ENCODE data around the gene NPRL2.

The NPRL2 gene

DNA sequence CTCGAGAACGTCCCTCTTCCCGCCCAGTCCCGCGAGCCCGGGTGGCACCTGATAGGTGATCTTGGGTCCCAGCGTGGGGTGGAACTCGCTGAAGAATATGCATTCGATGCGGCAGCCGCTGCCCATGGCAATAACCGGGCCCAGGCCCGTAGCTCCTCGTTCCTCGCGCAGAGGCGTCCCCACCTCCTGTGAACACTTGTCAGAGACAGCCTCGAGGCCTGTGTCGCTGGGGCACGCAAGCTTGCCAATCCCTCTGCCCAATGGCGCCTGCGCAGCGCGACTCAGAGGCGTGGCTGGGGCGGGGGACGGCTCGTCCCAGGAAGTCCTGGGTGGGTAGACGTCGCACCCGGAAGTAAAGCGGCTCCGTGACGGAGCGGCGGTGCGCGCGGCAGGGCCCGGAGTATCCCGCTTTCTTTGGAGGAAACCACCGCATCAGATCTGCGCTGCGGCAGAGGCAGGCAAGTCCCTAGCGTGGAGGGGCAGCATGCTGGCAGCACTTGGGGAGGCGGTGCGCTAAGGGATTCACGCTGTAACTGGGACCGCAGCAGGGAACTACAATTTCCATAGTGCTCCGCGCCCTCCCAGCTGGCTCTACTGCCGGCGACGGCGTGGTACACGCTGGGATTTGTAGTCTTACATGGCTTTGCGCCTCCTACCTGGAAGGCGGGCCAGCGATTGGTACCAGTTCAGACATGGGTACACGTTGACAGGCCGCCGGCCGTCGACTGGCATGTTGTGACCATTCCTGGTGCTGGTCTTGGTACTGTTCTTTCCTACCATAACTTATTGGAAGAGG lies at the start of gene NPRL2, which contains the start of gene CYB561D2:
Gene NPRL2, minus strand, starts transcription at position 249 of the 796 bp plus-strand sequence. Its CDS starts 123 bp downstream, at position 126.
Gene CYB561D2, plus strand, starts transcription at position 336 of the 796 bp plus-strand sequence. CDS start 572 bp downstream, outside the sequence.
- peak; percentile 97 for DNase-seq (ENCODE audit: low spot score)

DNA sequence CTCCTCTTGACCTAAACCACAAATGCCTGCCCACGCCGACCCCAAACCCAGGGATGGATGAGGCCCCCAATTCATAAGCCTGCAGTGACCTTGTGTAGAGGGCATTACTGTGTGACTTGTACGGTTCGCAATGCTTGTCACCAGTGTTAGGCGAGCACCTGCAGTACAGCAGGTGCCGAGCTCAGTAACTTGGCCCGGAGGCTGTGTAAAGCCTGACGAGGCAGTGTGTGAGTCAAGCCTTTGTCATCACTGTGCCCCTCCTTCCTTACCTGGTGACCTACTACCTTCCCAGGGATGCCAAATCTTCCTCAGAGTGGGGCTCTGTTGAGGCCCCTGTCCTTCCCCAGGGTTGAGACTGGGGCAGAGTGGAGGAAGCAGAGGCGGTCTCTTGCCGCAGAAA lies 45.9 kb upstream of the NPRL2 start:
- no peak for DNase-seq (ENCODE audit: low spot score)

DNA sequence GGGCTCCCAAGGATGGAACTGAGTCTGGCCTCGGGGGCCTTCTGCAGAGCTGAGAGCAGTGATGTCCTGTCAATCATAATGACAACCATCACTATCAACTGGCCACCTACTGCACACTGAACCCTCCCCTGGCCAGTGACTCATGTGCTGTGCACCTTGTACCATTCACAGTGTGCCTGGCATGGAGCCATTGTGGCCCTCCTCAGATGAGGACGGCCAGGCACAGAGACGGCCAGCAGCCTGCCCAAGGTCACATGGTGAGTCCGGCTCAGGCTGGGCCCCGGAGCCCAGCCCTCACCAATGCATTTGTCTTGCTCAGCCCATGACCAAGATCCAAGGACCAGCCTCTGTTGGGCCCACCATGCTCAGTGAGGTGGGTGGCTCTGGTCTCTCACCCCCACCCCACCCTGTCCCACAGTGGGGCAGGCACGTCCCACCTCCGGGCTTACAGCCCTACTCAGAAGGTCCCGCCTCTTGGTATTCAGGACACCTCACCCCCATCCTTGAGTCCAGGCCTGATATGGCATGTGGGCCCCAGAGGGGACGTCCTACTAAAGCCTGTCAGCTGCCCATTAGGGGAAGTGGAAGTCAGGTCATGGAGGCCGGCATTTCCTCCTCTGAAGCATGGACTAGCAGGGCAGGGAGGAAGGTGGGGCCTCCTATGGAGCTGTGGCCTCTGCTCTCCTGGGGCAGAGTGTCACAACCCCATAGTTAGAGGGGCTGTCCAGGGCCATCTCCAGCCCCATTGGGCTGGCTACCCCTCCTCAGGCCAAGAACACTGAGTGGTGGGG lies 44.7 kb upstream of the NPRL2 start:
- DNase-seq (ENCODE audit: low spot score): no peak

DNA sequence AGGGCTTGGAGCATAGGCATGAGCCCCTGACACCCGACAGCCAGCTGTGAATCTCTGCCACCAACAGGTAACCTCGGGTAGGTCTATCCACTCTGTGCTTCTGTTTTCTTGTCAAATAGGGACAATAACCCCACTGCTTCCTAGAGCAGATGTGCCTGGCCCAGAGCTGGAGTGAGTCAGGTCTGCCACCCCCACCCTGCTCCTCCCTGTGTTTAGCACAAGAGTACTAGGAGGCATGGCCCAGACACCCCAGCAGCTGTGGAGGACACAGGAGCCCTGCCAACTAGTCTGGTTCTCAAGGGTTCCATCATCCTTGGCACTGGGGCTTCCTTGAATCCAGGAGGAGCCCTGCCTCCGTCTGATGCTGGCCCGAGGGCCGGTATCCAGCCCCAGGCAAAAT lies 42.5 kb upstream of the NPRL2 start:
- DNase-seq (ENCODE audit: low spot score): no peak

GRCh38 chr3:50392101-50392715 lies 41.6 kb upstream of the NPRL2 start:
- DNase-seq (ENCODE audit: low spot score): no peak

GRCh38 chr3:50390508-50391224 lies 40.1 kb upstream of the NPRL2 start:
- DNase-seq (ENCODE audit: low spot score): no peak

GRCh38 chr3:50389414-50389767 lies 38.8 kb upstream of the NPRL2 start:
- no peak for DNase-seq (ENCODE audit: low spot score)

- no peak for DNase-seq (ENCODE audit: low spot score)
Measured at GRCh38 chr3:50388720-50389413, 38.3 kb upstream of the NPRL2 start.

GRCh38 chr3:50388016-50388719 lies 37.6 kb upstream of the NPRL2 start:
- DNase-seq (ENCODE audit: low spot score): no peak

DNA sequence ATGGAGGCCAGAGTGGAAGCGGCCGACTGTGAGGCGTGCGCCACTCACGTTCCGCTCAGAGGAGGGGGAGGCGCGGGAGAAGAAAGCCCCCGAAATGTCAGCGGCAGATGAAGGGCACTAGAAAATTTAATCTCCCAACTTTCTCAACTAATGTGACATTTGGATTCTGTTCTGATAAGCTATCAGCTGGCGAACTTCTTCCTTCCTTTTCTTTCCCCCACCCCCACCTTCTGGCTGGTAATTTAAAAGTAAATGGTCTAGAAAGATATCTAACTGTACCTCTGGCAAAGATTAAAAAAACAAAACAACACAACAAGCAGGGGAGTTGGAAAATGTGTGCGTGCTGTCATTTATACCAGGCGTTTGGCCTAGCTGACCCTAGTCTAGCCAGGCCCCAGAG lies 35.2 kb upstream of the NPRL2 start:
- no peak for DNase-seq (ENCODE audit: low spot score)

DNA sequence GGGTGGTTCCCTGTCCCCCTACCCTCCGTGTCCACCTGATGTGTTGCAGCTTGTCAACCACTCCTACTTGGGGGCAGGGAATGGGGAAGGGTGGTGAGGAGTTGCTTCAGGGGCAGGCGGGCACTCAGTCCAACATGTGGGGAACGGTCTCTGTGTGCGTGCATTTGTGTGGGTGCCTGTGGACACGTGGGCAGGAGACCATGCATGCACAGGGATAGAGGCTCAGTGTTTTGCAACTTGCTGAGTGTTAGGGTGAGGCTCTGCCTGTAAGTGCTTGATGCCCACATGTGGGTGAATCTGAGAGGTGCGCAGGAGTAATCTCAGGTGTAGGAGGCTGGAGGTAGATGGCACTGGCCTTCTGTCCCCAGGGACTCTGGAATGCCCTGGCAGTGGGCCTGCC lies 33.2 kb upstream of the NPRL2 start:
- DNase-seq (ENCODE audit: low spot score): no peak

- no peak for DNase-seq (ENCODE audit: low spot score)
Measured at GRCh38 chr3:50382722-50383121, 32.1 kb upstream of the NPRL2 start.

- no peak for DNase-seq (ENCODE audit: low spot score)
Measured at GRCh38 chr3:50381383-50381782, 30.8 kb upstream of the NPRL2 start.

DNA sequence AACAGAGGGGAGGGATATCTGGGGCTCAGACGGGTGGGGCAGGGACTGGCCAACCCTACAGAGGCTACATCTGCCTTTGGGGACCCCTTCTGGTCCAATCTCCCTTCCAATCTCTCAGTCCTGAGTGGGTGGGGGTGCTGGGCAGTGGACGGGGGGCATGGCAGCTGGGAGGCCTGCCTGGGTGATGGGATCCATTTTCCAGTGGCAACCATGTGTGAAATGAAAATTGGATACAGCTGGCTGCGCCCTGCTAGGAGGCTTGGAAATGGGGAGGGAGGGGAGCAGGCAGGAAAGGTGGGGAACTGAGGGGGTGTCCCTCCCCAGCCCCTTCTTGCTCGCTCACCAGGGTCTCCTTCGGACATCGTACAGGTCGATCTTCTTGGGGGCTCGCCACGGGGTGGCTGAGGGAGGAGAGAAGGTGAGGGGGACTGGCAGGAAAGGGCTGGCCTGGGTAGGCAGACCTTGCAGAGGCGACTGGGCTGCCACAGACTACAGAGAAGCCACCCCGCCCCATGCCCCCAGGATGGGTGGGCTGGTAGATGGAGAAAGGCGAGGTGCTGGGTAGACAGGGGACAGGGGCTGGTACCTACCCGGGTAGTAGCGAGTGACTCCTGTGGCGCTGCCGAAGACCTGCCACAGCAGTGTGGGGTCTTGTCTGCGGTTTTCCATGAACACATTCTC lies 30.0 kb upstream of the NPRL2 start:
- no peak for DNase-seq (ENCODE audit: low spot score)

- DNase-seq (ENCODE audit: low spot score): no peak
Measured at GRCh38 chr3:50378757-50379156, 28.2 kb upstream of the NPRL2 start.

- DNase-seq (ENCODE audit: low spot score): no peak
Measured at GRCh38 chr3:50378024-50378423, 27.4 kb upstream of the NPRL2 start.

DNA sequence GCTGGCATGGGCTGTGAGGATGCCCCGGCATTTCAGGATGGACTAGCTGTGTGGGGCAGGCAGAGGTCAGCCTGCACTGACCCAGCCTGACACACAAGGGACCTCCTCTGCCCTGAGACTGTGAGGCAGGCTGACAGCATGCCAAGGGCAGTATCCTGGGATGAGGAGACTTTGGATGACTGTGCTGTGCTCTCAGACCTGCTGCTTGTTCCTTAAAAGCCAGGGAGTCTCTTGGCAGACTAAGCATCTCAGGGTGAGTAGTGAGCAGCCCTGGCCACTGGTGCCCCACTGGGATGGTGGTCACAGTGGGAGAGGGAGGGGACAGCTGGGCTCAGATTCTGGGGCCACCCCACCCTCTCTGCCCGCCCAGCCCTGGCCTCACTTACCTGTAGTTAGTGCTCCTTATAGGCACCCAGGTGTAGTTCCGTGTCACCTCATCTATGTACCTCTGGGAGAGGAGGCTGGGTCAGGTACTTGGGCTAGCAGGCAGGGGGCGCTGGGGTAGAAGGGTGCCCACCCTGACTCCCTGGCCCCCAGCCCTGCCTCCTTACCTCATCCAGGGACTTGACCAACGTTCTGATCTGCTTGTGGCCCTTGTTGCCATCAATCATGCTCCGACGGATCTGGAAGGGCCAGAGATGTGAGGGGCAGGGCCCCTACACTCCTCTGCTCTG lies 24.8 kb upstream of the NPRL2 start:
- no peak for DNase-seq (ENCODE audit: low spot score)

- no peak for DNase-seq (ENCODE audit: low spot score)
Measured at GRCh38 chr3:50374363-50375257, 24.0 kb upstream of the NPRL2 start.
